Measurements from ENCODE around the gene WDR38. TPM values are rescaled to one million over a fixed set of nuclear protein-coding genes. Genes with fewer than 3 reads are reported as not detected.

WDR38 gene
- total and polyA plus RNA-seq, 2 of the 13 experiments (the other 11 are each of a cell fraction or from before 2014, with no cell fraction given): not detected

DNA sequence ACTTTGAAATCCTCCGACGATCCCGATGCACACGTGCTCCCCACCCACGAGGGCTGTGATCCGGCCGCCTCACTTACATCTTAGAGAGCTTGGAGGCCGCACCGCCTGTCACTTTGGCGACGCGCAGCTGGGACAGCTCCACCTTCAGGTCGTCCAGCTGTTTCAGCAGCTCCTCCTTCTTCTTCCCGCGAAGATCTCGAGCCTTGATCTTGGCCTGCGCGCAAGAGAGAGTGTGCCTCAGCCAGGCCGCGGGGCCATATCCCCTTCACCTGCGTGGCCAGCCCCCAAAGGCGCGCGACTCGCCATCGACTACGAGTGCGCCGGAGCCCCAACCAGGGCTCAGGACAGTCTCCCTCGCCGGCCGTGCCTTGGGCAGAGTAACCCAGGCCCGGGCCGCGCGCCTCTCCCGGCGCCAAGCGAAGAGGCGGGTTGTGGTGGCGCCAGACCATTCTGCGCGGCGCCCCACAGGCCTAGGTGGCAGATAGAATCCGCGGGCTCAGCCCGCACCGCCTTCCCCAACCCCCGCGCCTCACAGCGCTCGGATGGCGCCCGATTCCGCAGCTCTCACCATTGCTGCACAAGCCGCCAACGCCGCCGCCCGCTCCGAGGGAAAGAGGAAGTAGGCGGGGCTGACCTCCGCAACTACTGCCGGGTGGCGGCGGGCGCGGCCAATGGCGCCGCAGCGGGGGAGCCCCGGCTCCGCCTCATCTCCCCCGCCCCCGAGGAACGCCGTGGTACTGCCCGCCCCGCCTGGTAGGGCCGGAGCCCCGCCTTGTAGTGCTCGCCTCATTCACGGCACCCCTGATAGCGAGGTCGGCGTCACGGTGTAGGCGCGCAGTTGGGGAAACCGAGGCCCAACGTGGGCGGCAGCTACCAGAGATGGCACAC, 8.3 kb downstream of the WDR38 start, which contains the start of the genes ARPC5L and RPL35 (continued):
- TF ChIP-seq ZBTB40 (IDR thresholded peaks at IDR 0.05) (peak; percentile 46), ZBTB40 (CRISPR knock-in tag; IDR thresholded peaks at IDR 0.05) (peak; percentile 66), ZNF781 (CRISPR knock-in tag; IDR thresholded peaks at IDR 0.05; ENCODE audit: borderline replicate concordance, not compliant biosample characterization) (peak; percentile 84), TCF12 (IDR thresholded peaks at IDR 0.05) (no peak), TCF12 (CRISPR knock-in tag; IDR thresholded peaks at IDR 0.05) (no peak), TBL1XR1 (IDR thresholded peaks at IDR 0.05; ENCODE audit: borderline replicate concordance, low read length, partially characterized antibody) (no peak), ZNF17 (CRISPR knock-in tag; IDR thresholded peaks at IDR 0.05) (no peak), DNMT3B (CRISPR knock-in tag; conservative IDR thresholded peaks at IDR 0.05) (0 out of 2 replicates have a peak, but pooled peaks have one; percentile 54), HMG20B (CRISPR knock-in tag; conservative IDR thresholded peaks at IDR 0.05) (no peak), ZBED4 (CRISPR knock-in tag; IDR thresholded peaks at IDR 0.05; ENCODE audit: borderline replicate concordance) (no peak), AKAP8 (CRISPR knock-in tag; IDR thresholded peaks at IDR 0.05) (peak; percentile 63; the same call in 1 of the 2 replicates), BRCA1 (CRISPR knock-in tag; IDR thresholded peaks at IDR 0.05) (peak; percentile 81; the same call in 1 of the 2 replicates), ZSCAN20 (CRISPR knock-in tag; IDR thresholded peaks at IDR 0.05; ENCODE audit: borderline replicate concordance) (peak; percentile 88), NR2F2 (IDR thresholded peaks at IDR 0.05; ENCODE audit: borderline replicate concordance, low read depth) (no peak)
- TF ChIP-seq, protein P1, sequence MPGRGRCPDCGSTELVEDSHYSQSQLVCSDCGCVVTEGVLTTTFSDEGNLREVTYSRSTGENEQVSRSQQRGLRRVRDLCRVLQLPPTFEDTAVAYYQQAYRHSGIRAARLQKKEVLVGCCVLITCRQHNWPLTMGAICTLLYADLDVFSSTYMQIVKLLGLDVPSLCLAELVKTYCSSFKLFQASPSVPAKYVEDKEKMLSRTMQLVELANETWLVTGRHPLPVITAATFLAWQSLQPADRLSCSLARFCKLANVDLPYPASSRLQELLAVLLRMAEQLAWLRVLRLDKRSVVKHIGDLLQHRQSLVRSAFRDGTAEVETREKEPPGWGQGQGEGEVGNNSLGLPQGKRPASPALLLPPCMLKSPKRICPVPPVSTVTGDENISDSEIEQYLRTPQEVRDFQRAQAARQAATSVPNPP (CRISPR knock-in tag; IDR thresholded peaks at IDR 0.05): peak; percentile 85; the same call in 1 of the 2 replicates
